Thyroid gland (tissue), 4 donors: ENCODE measurements around the gene VAV3. TPM values are rescaled to one million over a fixed set of nuclear protein-coding genes. Genes with fewer than 3 reads are reported as not detected.

Source experiments
- DNase-seq, 2 donors: peaks; one replicate each; pipeline ENCODE4 v3.0.0-alpha.2; 2019
- H3K27ac ChIP-seq, 3 donors: fragments of 200-600 bp; sonication (generic); 1 replicate in 2 of 3; 2 replicates in 1 of 3; pipeline ENCODE4 v1.5.1; 2016 to 2019; ENCODE audit warnings: mild to moderate bottlenecking in 1 of 3, moderate library complexity in 1 of 3
- H3K27me3 ChIP-seq: fragments of 200-600 bp; sonication (generic); one replicate; pipeline ENCODE4 v1.5.1; 2019
- H3K36me3 ChIP-seq, 2 donors: fragments of 200-600 bp; sonication (generic); one replicate each; pipeline ENCODE4 v1.5.1; 2016 to 2019
- H3K4me1 ChIP-seq, 2 donors: fragments of 200-600 bp; sonication (generic); one replicate each; pipeline ENCODE4 v1.5.1; 2017 to 2019
- H3K4me3 ChIP-seq, 3 donors: fragments of 200-600 bp; sonication (generic); replicated peaks in 1 of 3; 1 replicate in 2 of 3; 2 replicates in 1 of 3; pipeline ENCODE4 v1.5.1; 2016; ENCODE audit warnings: mild to moderate bottlenecking in 1 of 3
- H3K9me3 ChIP-seq: fragments of 200-600 bp; sonication (generic); one replicate; pipeline ENCODE4 v1.5.1; 2017
- CTCF ChIP-seq, 6 experiments: fragments of 200-600 bp in 3 of 6; fragments of 450-650 bp in 3 of 6; sonication (generic) in 3 of 6; IDR thresholded peaks; one replicate each; pipeline ENCODE4 v1.5.1; 2016 to 2019; ENCODE audit warnings: antibody characterized with exemption in 6 of 6, mild to moderate bottlenecking in 2 of 6, inconsistent platforms in 1 of 6, moderate library complexity in 1 of 6
- POLR2A ChIP-seq, 2 donors: fragments of 450-650 bp; IDR thresholded peaks; one replicate each; pipeline ENCODE4 v1.6.1; 2017; ENCODE audit warnings: antibody characterized with exemption in 2 of 2, mild to moderate bottlenecking in 2 of 2, moderate library complexity in 1 of 2
- WGBS, 2 donors: methylation state at CpG; one replicate each; pipeline ENCODE4 v1.1.5; 2017; 5-methylcytosine and 5-hydroxymethylcytosine counted together
- intact Hi-C: fragments of 100-400 bp; cut with DNase I; formaldehyde crosslinking; loops from one replicate; pipeline ENCODE4 v1.15.1; 2023
- total RNA-seq, 4 donors: library from RNA; depleted of rRNA; stranded (reverse); fragments of >200 nt; gene quantifications; one replicate each; pipeline ENCODE4 v1.2.3, GENCODE V29; 2016

Gene VAV3
- total RNA-seq, 4 donors from 2014 or later, result 14.8 to 22.8 (median 18.8) TPM

- Histone ChIP-seq H3K4me3 (no peak overlapping the region), H3K36me3 (no peaks in the 10 kb centered on the region), H3K27ac (no peak overlapping the region), H3K9me3 (no peaks in the 10 kb centered on the region), H3K4me1 (no peaks in the 10 kb centered on the region), H3K27me3 (no peaks in the 10 kb centered on the region)
- intact Hi-C loops, result no loop called here
- DNase-seq, result no peak
- no peak for TF ChIP-seq POLR2A (IDR thresholded peaks at IDR 0.05)
- WGBS, 2 donors, result 82 to 87% methylated on average over 4 of the region's 4 CpGs
Observed at GRCh38 chr1:107590900-107591622, 373.9 kb downstream of the VAV3 start.

- H3K4me3 ChIP-seq, result no peak overlapping the region
- H3K36me3 ChIP-seq, result no peaks in the 10 kb centered on the region
- H3K4me1 ChIP-seq, result no peaks in the 10 kb centered on the region
- no peaks in the 10 kb centered on the region for H3K9me3 ChIP-seq
- no peaks in the 10 kb centered on the region for H3K27me3 ChIP-seq
- no peak for DNase-seq
- no peak overlapping the region for H3K27ac ChIP-seq
- intact Hi-C loops, result no loop called here
- TF ChIP-seq POLR2A (IDR thresholded peaks at IDR 0.05) (no peak), CTCF (IDR thresholded peaks at IDR 0.05) (no peak)
Observed at GRCh38 chr1:107590087-107590486, 374.9 kb downstream of the VAV3 start.

GRCh38 chr1:107588321-107588720 lies 376.7 kb downstream of the VAV3 start:
- 84 to 94% methylated on average over 1 of the region's 1 CpG for WGBS, 2 donors
- Histone ChIP-seq H3K27ac (no peak overlapping the region), H3K27me3 (no peaks in the 10 kb centered on the region), H3K4me1 (no peaks in the 10 kb centered on the region), H3K4me3 (no peak overlapping the region), H3K36me3 (no peaks in the 10 kb centered on the region), H3K9me3 (no peaks in the 10 kb centered on the region)
- DNase-seq, result no peak
- intact Hi-C loops, result no loop called here
- TF ChIP-seq CTCF (IDR thresholded peaks at IDR 0.05), result no peak
- TF ChIP-seq POLR2A (IDR thresholded peaks at IDR 0.05), result no peak

- Histone ChIP-seq H3K27ac (no peak overlapping the region), H3K4me3 (no peak overlapping the region), H3K4me1 (no peaks in the 10 kb centered on the region), H3K9me3 (no peaks in the 10 kb centered on the region), H3K27me3 (no peaks in the 10 kb centered on the region), H3K36me3 (no peaks in the 10 kb centered on the region)
- 89 to 95% methylated on average over 3 of the region's 3 CpGs for WGBS, 2 donors
- intact Hi-C loops, result no loop called here
- no peak for DNase-seq
- TF ChIP-seq POLR2A (IDR thresholded peaks at IDR 0.05), result no peak
- no peak for TF ChIP-seq CTCF (IDR thresholded peaks at IDR 0.05)
Observed at GRCh38 chr1:107575226-107575625, 389.8 kb downstream of the VAV3 start.

GRCh38 chr1:107574044-107574443 lies 390.9 kb downstream of the VAV3 start:
- no peaks in the 10 kb centered on the region for H3K27me3 ChIP-seq
- WGBS, 2 donors, result 93 to 94% methylated on average over 6 of the region's 6 CpGs
- H3K4me3 ChIP-seq, result no peak overlapping the region
- H3K27ac ChIP-seq, result no peak overlapping the region
- DNase-seq, result no peak
- H3K9me3 ChIP-seq, result no peaks in the 10 kb centered on the region
- TF ChIP-seq CTCF (IDR thresholded peaks at IDR 0.05) (no peak), POLR2A (IDR thresholded peaks at IDR 0.05) (no peak)
- no peaks in the 10 kb centered on the region for H3K4me1 ChIP-seq
- intact Hi-C loops, result no loop called here
- H3K36me3 ChIP-seq, result no peaks in the 10 kb centered on the region
